Vagina (tissue), 2 donors: ENCODE results near the gene VIPR2. TPM values are rescaled to one million over a fixed set of nuclear protein-coding genes. Genes with fewer than 3 reads are reported as not detected.
"Not testable (repeated sequence)": the region's sequence is repeated elsewhere in the genome, so short reads cannot be mapped to it uniquely, and the experiment has no call there.

ENCODE experiments used
- DNase-seq, 2 donors: peaks; one replicate each; pipeline ENCODE4 v3.0.0-alpha.2; 2017; ENCODE audit errors: extremely low spot score in 2 of 2
- H3K27ac ChIP-seq: fragments of 200-600 bp; sonication (generic); one replicate; pipeline ENCODE4 v1.5.1; 2019
- H3K27me3 ChIP-seq: fragments of 200-600 bp; sonication (generic); one replicate; pipeline ENCODE4 v1.5.1; 2019
- H3K36me3 ChIP-seq, 2 donors: fragments of 200-600 bp; sonication (generic); one replicate each; pipeline ENCODE4 v1.5.1; 2017 to 2019
- H3K4me1 ChIP-seq: fragments of 200-600 bp; sonication (generic); one replicate; pipeline ENCODE4 v1.5.1; 2019
- H3K4me3 ChIP-seq, 2 donors: fragments of 200-600 bp; sonication (generic); 1 replicate in 1 of 2; 2 replicates in 1 of 2; pipeline ENCODE4 v1.5.1; 2016 to 2019
- H3K9me3 ChIP-seq: fragments of 200-600 bp; sonication (generic); one replicate; pipeline ENCODE4 v1.5.1; 2019
- CTCF ChIP-seq, 3 experiments: fragments of 450-650 bp in 2 of 3; fragments of 200-600 bp in 1 of 3; sonication (generic) in 1 of 3; IDR thresholded peaks; one replicate each; pipeline ENCODE4 v1.5.1; 2017 to 2019; ENCODE audit warnings: antibody characterized with exemption in 3 of 3, mild to moderate bottlenecking in 2 of 3, moderate library complexity in 2 of 3
- POLR2A ChIP-seq, 2 donors: fragments of 450-650 bp; IDR thresholded peaks; one replicate each; pipeline ENCODE4 v1.6.1; 2017; ENCODE audit warnings: antibody characterized with exemption in 2 of 2, mild to moderate bottlenecking in 2 of 2, moderate library complexity in 2 of 2
- POLR2AphosphoS5 ChIP-seq, 2 donors: sonication (generic); formaldehyde crosslinking; IDR thresholded peaks; one replicate each; pipeline ENCODE4 v1.9.0; 2017; ENCODE audit warnings: antibody characterized with exemption in 2 of 2, mild to moderate bottlenecking in 2 of 2, low read depth in 1 of 2; ENCODE audit not compliant: insufficient read depth in 1 of 2
- intact Hi-C: fragments of 100-400 bp; cut with DNase I; formaldehyde crosslinking; loops from one replicate; pipeline ENCODE4 v1.15.1; 2023
- total RNA-seq: library from RNA; depleted of rRNA; stranded (reverse); fragments of >200 nt; gene quantifications from one replicate; pipeline ENCODE4 v1.2.3, GENCODE V29; 2016

The VIPR2 gene
- total RNA-seq, 1 donor from 2014 or later: 11.3 TPM

GRCh38 chr7:159137906-159138305, 6.8 kb downstream of the VIPR2 start:
- DNase-seq: no peak
- intact Hi-C loops: no loop called here
- Histone ChIP-seq H3K4me1 (peaks cover 1% of the 10 kb centered on the region), H3K27ac (no peak overlapping the region), H3K36me3 (no peaks in the 10 kb centered on the region), H3K9me3 (no peaks in the 10 kb centered on the region), H3K4me3 (no peak overlapping the region), H3K27me3 (no peaks in the 10 kb centered on the region)
- TF ChIP-seq POLR2AphosphoS5 (IDR thresholded peaks at IDR 0.05; ENCODE audit: insufficient read depth in 1 of 2, low read depth in 1 of 2) (no peak), POLR2A (IDR thresholded peaks at IDR 0.05) (no peak), CTCF (IDR thresholded peaks at IDR 0.05) (no peak)

GRCh38 chr7:159136846-159137245, 7.8 kb downstream of the VIPR2 start:
- TF ChIP-seq POLR2AphosphoS5 (IDR thresholded peaks at IDR 0.05; ENCODE audit: insufficient read depth in 1 of 2, low read depth in 1 of 2): no peak
- TF ChIP-seq POLR2A (IDR thresholded peaks at IDR 0.05): no peak
- TF ChIP-seq CTCF (IDR thresholded peaks at IDR 0.05): no peak
- DNase-seq: no peak
- no peak overlapping the region for H3K4me3 ChIP-seq

GRCh38 chr7:159136442-159136841, 8.2 kb downstream of the VIPR2 start:
- H3K36me3 ChIP-seq: no peaks in the 10 kb centered on the region
- intact Hi-C loops: no loop called here
- no peaks in the 10 kb centered on the region for H3K9me3 ChIP-seq
- H3K27me3 ChIP-seq: no peaks in the 10 kb centered on the region
- no peak for DNase-seq
- TF ChIP-seq POLR2A (IDR thresholded peaks at IDR 0.05): no peak
- no peak for TF ChIP-seq CTCF (IDR thresholded peaks at IDR 0.05)
- TF ChIP-seq POLR2AphosphoS5 (IDR thresholded peaks at IDR 0.05; ENCODE audit: insufficient read depth in 1 of 2, low read depth in 1 of 2): no peak
- H3K27ac ChIP-seq: no peak overlapping the region
- H3K4me3 ChIP-seq: no peak overlapping the region
- no peaks in the 10 kb centered on the region for H3K4me1 ChIP-seq

More at GRCh38 chr7:159136846-159137245, 7.8 kb downstream of the VIPR2 start:
- H3K27me3 ChIP-seq: no peaks in the 10 kb centered on the region
- intact Hi-C loops: no loop called here
- H3K27ac ChIP-seq: no peak overlapping the region
- no peaks in the 10 kb centered on the region for H3K4me1 ChIP-seq
- no peaks in the 10 kb centered on the region for H3K9me3 ChIP-seq
- no peaks in the 10 kb centered on the region for H3K36me3 ChIP-seq

- H3K4me1 ChIP-seq: no peaks in the 10 kb centered on the region
- no peaks in the 10 kb centered on the region for H3K36me3 ChIP-seq
- no peak for DNase-seq
- TF ChIP-seq POLR2AphosphoS5 (IDR thresholded peaks at IDR 0.05; ENCODE audit: insufficient read depth in 1 of 2, low read depth in 1 of 2) (no peak), POLR2A (IDR thresholded peaks at IDR 0.05) (no peak), CTCF (IDR thresholded peaks at IDR 0.05) (no peak)
- intact Hi-C loops: no loop called here
- H3K27me3 ChIP-seq: no peaks in the 10 kb centered on the region
- H3K27ac ChIP-seq: no peak overlapping the region
- no peaks in the 10 kb centered on the region for H3K9me3 ChIP-seq
- no peak overlapping the region for H3K4me3 ChIP-seq
Observed at GRCh38 chr7:159136013-159136412, 8.7 kb downstream of the VIPR2 start.

- H3K4me3 ChIP-seq, H3K27me3 ChIP-seq, H3K36me3 ChIP-seq, intact Hi-C loops, H3K4me1 ChIP-seq, H3K27ac ChIP-seq, H3K9me3 ChIP-seq, DNase-seq: not testable (repeated sequence)
Observed at GRCh38 chr7:159132670-159133443, 11.8 kb downstream of the VIPR2 start.
